Measurements from ENCODE around the gene GAN.
"Not testable (repeated sequence)": the region's sequence is repeated elsewhere in the genome, so short reads cannot be mapped to it uniquely, and the experiment has no call there.

GAN gene

DNA sequence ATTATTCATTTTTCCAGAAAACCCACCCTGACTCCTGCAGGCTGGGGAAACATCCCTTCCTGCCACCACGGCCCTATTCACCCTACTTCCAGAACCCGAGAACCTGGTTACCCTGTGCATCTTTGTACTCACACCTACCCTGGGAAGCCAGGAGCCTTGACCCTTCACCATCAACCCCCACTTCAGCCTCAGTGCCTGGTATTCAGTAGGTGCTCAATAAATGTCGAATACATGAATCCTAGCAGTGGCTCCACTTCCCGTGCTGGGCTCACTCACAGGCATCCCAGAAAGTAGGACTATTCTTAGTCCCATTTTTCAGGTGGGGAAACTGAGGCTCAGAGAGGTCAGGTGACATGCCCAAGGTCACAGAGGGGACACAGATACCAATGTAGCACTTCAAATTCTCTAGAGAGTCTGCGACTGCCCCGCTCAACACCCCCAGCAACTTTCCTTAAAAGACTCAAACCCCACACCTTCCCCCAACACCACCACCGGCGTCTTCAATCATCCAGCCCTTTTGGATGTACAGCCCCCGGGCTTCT, 93.7 kb downstream of the GAN start:
- peaks cover under 1% of the 10 kb centered on the region for H3K4me1 Mint-ChIP-seq
- H3K9me3 Mint-ChIP-seq = no peaks in the 10 kb centered on the region
- no peak for DNase-seq
- H3K36me3 Mint-ChIP-seq = no peaks in the 10 kb centered on the region
- H3K27me3 Mint-ChIP-seq = peaks cover 36% of the 10 kb centered on the region
- no peak overlapping the region for H3K4me3 Mint-ChIP-seq
- CTCF ChIA-PET = no interaction called here
- no peak overlapping the region for H3K27ac Mint-ChIP-seq

DNA sequence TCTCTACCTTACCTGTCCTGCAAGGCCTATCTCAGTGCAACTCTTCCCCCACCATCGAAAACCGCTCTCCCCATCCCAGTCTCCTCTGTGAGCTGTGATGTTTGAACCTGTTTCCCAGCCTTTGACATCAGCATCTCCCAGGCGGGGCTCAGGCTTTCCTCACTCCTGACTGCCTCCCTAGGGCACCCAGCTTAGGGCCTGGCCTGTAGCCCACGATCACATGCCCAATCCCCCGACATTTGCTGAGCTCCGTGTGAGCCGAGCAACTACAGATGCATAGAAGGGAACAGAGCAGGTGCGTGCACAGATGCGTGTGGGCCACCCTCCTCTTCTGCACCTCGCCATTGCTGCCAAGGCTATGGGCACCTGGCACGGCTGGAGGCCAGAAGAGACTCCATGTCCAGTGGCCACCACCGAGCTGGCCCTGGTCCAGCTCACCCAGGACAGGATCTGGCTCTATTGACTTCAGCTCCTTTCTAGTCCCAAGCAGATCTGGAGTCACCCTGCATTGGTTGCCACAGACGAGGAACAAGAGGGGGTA, 94.3 kb downstream of the GAN start:
- CTCF ChIA-PET = no interaction called here
- no peak overlapping the region for H3K27ac Mint-ChIP-seq

DNA sequence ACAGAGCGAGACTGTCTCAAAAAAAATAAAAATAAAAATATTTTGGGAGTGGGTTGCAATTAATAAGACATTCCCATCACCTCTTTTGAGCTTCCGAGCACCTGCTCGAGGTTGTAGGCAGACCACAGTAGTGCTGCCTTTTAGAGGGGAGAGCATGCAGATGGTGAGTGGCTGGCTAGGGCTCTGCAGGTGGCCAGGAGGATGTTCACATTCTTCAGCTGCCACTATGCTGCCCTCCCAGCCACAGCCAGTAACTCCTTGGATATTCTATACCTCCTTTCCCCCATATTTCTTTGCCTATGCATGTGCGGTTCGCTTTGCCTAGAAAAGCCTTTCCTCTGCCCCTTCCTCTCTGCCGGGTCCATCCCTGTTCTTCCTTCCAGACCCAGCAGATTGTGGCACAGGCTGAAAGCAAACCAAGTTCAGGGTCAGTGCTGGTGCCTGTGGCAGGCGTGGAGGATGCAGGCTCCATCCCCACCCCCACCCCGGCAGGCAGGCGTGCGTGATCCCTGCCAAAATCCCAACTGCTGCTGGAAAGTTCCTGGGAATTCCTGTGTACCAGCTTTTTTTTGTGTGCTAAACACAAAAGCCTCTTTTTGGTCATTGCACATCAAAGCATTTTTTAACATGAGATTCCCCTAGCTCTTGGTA, 96.0 kb downstream of the GAN start:
- no peak for DNase-seq
- CTCF ChIA-PET = no interaction called here

More for the DNA sequence above, 94.3 kb downstream of the GAN start:
- Mint-ChIP-seq H3K9me3 (no peaks in the 10 kb centered on the region), H3K27me3 (peaks cover 39% of the 10 kb centered on the region), H3K4me1 (no peaks in the 10 kb centered on the region), H3K4me3 (no peak overlapping the region), H3K36me3 (no peaks in the 10 kb centered on the region)
- DNase-seq = no peak

DNA sequence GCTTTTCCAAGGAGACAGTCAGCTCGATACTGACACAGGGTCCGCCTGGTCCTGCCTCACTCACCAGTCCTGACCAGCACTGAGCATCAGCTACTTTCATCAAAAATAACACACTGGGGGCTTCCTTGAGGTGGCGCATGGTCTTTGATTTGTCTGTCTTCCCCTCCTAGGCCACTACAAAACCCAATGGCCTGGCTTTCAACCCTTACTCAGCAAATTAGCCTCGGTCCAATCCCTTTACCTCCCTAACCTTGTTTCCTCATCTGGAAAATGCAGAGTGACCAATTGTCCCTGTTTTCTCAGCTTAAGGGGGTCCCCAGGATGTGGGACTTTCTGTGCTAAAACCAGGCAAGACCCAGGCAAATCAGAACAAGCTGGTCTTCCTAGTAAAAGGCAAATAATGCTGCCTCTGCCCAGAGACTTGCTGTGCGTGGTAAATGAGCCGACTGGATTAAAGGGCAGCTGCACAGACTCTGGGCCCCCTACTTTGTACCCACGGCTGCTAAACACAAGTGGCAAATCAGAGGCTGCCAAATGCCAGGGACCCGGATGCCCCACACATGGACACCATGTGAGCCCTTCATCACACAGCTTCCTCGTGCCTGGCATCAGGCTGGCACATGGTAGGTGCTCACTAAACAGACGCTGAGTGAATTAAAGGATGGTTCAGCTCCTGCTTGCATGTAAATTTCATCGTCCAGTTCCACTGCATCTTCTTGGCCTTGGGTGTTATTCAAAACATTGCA, 98.7 kb downstream of the GAN start:
- H3K4me1 Mint-ChIP-seq = peaks cover 4% of the 10 kb centered on the region
- DNase-seq = no peak
- CTCF ChIA-PET = interaction anchor here (0.7 to 1.6 kb wide), 3 partner anchors 10 to 378 kb away, joined by 3 to 6 read pairs (median 3); partner anchors contain the start of gene ATMIN
- H3K4me3 Mint-ChIP-seq = no peak overlapping the region
- H3K9me3 Mint-ChIP-seq = no peaks in the 10 kb centered on the region
- H3K27ac Mint-ChIP-seq = no peak overlapping the region
- H3K36me3 Mint-ChIP-seq = no peaks in the 10 kb centered on the region
- H3K27me3 Mint-ChIP-seq = peaks cover 48% of the 10 kb centered on the region

More for the DNA sequence above, 96.0 kb downstream of the GAN start:
- H3K9me3 Mint-ChIP-seq = no peaks in the 10 kb centered on the region
- no peak overlapping the region for H3K27ac Mint-ChIP-seq
- no peaks in the 10 kb centered on the region for H3K36me3 Mint-ChIP-seq
- H3K4me3 Mint-ChIP-seq = no peak overlapping the region
- H3K4me1 Mint-ChIP-seq = peaks cover 4% of the 10 kb centered on the region
- peaks cover 47% of the 10 kb centered on the region for H3K27me3 Mint-ChIP-seq

DNA sequence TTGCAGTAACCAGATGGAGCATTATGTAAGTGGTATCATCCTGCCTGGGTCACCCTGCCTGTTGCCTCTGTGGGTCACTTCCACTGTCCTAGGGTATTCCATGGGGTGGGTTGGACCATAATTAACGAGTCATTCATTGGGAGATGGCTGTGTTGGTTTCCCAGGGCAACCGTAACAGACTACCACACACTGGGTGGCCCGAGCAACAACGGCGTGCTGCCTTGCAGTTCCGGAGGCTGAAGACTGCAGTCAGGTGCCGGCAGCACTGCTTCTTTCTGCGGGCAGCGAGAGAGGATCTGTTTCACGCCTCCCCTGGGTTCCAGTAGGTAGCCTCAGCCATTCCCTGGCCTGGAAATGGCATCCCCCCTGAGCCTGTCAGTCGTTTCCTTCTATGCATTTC, 101.0 kb downstream of the GAN start:
- peaks cover 35% of the 10 kb centered on the region for H3K27me3 Mint-ChIP-seq
- no peak overlapping the region for H3K4me3 Mint-ChIP-seq
- H3K4me1 Mint-ChIP-seq = peaks cover 4% of the 10 kb centered on the region
- CTCF ChIA-PET = no interaction called here
- H3K9me3 Mint-ChIP-seq = no peaks in the 10 kb centered on the region
- H3K36me3 Mint-ChIP-seq = no peaks in the 10 kb centered on the region
- H3K27ac Mint-ChIP-seq = no peak overlapping the region
- no peak for DNase-seq

DNA sequence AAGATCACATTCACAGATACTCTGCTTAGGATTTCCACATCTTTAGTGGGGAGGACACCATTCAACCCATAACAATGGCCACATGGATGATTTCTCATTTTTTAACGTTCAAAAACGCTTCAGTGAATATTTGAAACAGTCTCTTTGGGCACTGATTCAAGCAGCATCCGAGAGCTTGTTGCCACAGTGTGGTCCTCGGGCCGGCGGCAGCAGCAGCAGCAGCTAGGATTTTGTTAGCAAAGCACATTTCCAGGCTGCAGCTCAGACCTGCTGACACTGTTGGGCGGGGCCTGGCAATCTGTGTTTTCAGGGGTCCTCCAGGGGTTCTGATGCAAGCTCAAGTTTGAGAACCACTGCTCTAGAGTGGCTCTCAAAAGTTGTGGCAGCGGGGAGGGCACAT, 102.0 kb downstream of the GAN start:
- Mint-ChIP-seq H3K36me3 (no peaks in the 10 kb centered on the region), H3K27ac (no peak overlapping the region), H3K27me3 (peaks cover 32% of the 10 kb centered on the region), H3K4me3 (no peak overlapping the region), H3K9me3 (no peaks in the 10 kb centered on the region), H3K4me1 (peaks cover 4% of the 10 kb centered on the region)
- no peak for DNase-seq
- CTCF ChIA-PET = interaction anchor here (1.2 kb wide), 1 partner anchor 13 kb away, joined by 4 read pairs; no protein-coding TSS in a partner anchor

DNA sequence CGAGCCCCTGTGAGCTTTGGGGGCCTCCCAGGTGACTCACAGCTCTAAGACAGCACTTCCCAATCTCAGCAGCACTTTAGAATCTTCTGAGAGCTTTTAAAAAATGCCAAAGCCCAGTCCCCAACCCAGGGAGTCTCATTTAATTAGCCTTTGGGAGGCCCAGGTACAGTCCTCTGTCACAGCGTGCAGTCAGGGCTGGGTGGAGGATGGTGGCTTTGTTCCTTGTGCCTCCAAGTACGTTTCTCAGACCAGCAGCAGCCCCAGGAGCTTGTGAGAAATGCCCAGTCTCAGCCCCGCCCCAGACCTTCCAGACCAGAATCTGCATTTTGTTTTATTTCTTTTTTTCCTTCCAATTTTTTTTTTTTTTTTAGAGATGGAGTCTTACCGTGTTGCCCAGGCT, 102.4 kb downstream of the GAN start:
- H3K27me3 Mint-ChIP-seq = peaks cover 29% of the 10 kb centered on the region
- CTCF ChIA-PET = interaction anchor here (1.2 kb wide), 1 partner anchor 13 kb away, joined by 4 read pairs; no protein-coding TSS in a partner anchor
- DNase-seq = no peak
- H3K4me1 Mint-ChIP-seq = peaks cover 4% of the 10 kb centered on the region
- H3K9me3 Mint-ChIP-seq = no peaks in the 10 kb centered on the region
- no peak overlapping the region for H3K4me3 Mint-ChIP-seq
- no peaks in the 10 kb centered on the region for H3K36me3 Mint-ChIP-seq
- H3K27ac Mint-ChIP-seq = no peak overlapping the region

DNA sequence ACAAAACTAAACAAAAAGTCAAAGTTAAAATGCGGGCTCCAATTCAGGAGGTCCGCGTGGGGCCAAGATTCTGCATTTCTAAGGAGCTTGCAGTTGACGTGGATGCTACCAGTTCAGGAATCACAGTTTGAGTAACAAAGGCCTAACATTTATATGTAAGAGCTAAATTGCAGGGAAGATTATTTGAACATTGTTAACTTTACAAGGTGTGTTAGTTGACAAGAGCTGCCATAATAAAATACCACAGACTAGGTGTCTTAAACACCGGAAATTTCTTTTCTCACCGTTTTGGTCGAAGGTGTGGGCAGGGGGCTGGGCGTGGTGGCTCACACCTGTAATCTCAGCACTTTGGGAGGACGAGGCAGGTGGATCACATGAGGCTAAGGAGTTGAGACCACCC, 105.0 kb downstream of the GAN start:
- DNase-seq = no peak
- Mint-ChIP-seq H3K27ac (no peak overlapping the region), H3K9me3 (no peaks in the 10 kb centered on the region), H3K27me3 (peaks cover 12% of the 10 kb centered on the region), H3K4me1 (peaks cover 6% of the 10 kb centered on the region), H3K4me3 (no peak overlapping the region), H3K36me3 (no peaks in the 10 kb centered on the region)
- CTCF ChIA-PET = interaction anchor here (1.1 to 1.2 kb wide), 2 partner anchors 8 to 11 kb away, joined by 3 to 4 read pairs; no protein-coding TSS in a partner anchor

DNA sequence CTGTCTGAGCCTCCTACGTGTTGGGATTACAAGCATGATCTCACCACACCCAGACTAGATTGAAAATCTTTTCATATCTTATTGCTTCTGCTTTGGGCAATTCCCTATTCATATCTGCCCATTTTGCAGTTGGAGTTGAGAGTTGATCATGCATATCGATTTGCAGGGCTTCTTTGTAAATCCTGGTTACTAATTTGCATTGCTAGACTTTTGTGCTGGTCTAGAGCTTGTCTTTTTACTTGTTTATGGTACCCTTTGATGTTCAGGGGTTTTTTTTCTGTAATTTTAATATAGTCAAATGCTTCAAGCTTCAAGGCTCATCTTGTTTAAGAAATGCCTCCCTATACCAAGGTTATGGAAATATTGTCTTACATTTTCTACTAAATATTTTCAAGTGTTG, 106.4 kb downstream of the GAN start:
- Mint-ChIP-seq H3K27ac (no peak overlapping the region), H3K9me3 (no peaks in the 10 kb centered on the region), H3K27me3 (peaks cover 11% of the 10 kb centered on the region), H3K4me1 (peaks cover 14% of the 10 kb centered on the region), H3K36me3 (no peaks in the 10 kb centered on the region), H3K4me3 (no peak overlapping the region)
- CTCF ChIA-PET = interaction anchor here (0.5 kb wide), 1 partner anchor 31 kb away, joined by 3 read pairs; no protein-coding TSS in a partner anchor
- no peak for DNase-seq

DNA sequence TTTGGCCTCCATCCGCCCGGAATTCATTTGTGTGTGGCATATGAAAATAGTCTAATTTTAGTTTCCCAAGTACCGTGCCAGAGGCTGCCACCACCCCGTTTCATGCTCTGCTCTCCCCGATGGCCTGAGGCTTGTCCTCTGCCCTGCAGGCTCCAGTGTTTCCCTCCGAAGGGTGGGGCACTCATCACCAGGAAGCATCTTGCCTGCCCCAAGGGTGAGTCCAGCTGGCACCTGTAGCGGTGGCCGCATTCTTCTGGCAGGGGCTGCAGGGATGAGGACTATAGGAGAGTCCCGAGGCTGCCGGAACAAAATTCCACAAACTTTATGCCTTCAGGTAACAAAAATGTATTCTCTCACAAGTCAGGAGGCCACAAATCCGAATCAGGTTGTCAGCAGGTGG, 106.8 kb downstream of the GAN start:
- CTCF ChIA-PET = no interaction called here
- H3K4me1 Mint-ChIP-seq = peaks cover 14% of the 10 kb centered on the region
- peaks cover 10% of the 10 kb centered on the region for H3K27me3 Mint-ChIP-seq
- H3K27ac Mint-ChIP-seq = no peak overlapping the region
- no peak for DNase-seq
- H3K4me3 Mint-ChIP-seq = no peak overlapping the region
- no peaks in the 10 kb centered on the region for H3K9me3 Mint-ChIP-seq
- no peaks in the 10 kb centered on the region for H3K36me3 Mint-ChIP-seq

DNA sequence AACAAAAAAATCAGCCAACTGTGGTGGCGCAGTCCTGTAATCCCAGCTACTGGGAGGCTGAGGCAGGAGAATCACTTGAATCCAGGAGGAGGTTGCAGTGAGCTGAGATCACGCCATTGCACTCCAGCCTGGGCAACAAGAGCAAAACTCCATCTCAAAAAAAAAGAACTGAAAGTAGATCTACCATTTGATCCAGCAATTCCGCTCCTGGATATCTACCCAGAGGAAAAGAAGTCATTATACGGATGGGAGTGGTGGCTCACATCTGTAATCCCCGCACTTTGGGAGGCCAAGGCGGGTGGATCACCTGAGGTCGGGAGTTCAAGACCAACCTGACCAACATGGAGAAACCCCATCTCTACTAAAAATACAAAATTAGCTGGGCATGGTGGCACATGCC, 107.4 kb downstream of the GAN start:
- H3K27ac Mint-ChIP-seq, CTCF ChIA-PET, DNase-seq, H3K4me3 Mint-ChIP-seq, H3K36me3 Mint-ChIP-seq, H3K27me3 Mint-ChIP-seq, H3K9me3 Mint-ChIP-seq: not testable (repeated sequence)
- H3K4me1 Mint-ChIP-seq = peaks cover 14% of the 10 kb centered on the region

DNA sequence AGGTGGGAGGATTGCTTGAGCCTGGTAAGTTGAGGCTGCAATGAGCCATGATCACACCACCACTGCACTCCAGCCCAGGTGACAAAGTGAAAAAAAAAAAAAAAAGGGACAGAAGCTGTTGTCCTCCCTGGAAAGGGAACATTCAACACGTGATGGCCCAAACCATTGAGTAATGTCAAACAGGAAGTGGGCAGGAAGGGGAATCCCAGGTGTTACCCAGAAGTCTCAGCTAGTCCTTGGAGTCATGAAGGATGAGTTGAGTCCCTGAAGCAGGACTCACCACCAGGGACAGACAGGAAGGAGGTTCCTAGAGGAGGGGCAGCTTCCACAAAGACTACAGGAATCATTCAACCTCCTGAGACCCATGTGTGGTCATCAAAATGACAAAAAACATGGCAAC, 110.0 kb downstream of the GAN start:
- H3K4me3 Mint-ChIP-seq = no peak overlapping the region
- peaks cover 10% of the 10 kb centered on the region for H3K27me3 Mint-ChIP-seq
- no peaks in the 10 kb centered on the region for H3K9me3 Mint-ChIP-seq
- no peak overlapping the region for H3K27ac Mint-ChIP-seq
- DNase-seq = peak; percentile 42
- CTCF ChIA-PET = no interaction called here
- peaks cover 14% of the 10 kb centered on the region for H3K4me1 Mint-ChIP-seq
- H3K36me3 Mint-ChIP-seq = no peaks in the 10 kb centered on the region

DNA sequence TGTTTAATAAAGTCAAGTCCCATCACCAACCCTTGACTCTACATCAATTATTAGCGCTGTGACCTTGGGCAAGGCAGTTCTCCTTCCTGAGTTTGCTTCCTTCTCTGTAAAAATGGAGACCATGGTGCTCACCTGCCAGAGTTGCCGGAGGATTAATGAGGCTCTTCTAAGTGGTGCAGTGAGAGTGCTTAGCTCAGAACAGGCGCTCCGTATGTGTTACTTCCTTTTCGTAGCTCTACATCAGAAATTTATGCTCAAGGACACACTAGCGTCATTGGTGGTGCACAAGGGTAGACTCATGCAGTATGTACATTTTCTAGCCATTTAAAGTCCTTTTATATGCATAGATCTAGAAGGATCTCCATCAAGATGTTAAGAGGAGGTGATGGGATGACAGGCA, 112.5 kb downstream of the GAN start:
- Mint-ChIP-seq H3K4me1 (peaks cover 14% of the 10 kb centered on the region), H3K9me3 (no peaks in the 10 kb centered on the region), H3K27me3 (peaks cover 13% of the 10 kb centered on the region), H3K4me3 (no peak overlapping the region), H3K27ac (no peak overlapping the region), H3K36me3 (no peaks in the 10 kb centered on the region)
- DNase-seq = no peak
- CTCF ChIA-PET = no interaction called here

DNA sequence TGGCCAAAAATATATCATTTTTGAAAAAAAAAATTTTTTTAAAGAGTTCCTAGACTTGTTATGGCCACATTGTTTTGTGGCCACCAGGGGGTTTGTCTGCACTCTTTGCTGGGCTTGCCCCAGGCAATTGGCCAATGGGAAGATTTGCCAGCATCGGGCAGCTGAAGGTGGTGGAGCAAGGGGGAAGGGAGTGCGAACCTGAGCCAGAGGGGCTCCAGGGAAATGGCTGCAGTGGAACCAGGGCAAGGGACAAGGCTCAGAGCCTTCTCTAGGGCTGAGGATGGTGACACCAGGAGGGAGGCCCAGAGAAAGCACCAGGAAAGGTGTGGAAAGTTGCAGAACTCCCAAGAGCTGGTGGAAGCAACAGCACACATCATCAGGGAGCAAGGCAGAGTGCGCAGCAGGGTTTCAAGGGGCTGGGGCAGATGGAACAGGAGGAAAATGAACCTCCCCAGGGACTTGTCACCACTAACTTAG, 114.3 kb downstream of the GAN start:
- no peak overlapping the region for H3K27ac Mint-ChIP-seq
- CTCF ChIA-PET = interaction anchor here (1.0 to 1.5 kb wide), 3 partner anchors 64 to 295 kb away, joined by 3 to 4 read pairs (median 3); no protein-coding TSS in a partner anchor
- H3K4me1 Mint-ChIP-seq = peaks cover 14% of the 10 kb centered on the region
- H3K9me3 Mint-ChIP-seq = no peaks in the 10 kb centered on the region
- H3K36me3 Mint-ChIP-seq = no peaks in the 10 kb centered on the region
- H3K27me3 Mint-ChIP-seq = peaks cover 21% of the 10 kb centered on the region
- peak; percentile 28 for DNase-seq
- H3K4me3 Mint-ChIP-seq = no peak overlapping the region
